Common myeloid progenitor, CD34-positive (primary cell): ENCODE data around the gene TSPEAR.

ENCODE experiments used
- CTCF ChIA-PET: fragments of 350-600 bp; sonication (Branson Sonifier 250); formaldehyde crosslinking; loops from one replicate; lab custom pipeline; 2021; ENCODE audit warnings: antibody characterized with exemption; lab: Charles Lee
- POLR2A ChIA-PET: fragments of 350-600 bp; sonication (Branson Sonifier 250); formaldehyde crosslinking; loops from one replicate; lab custom pipeline; 2021; ENCODE audit warnings: antibody characterized with exemption; lab: Charles Lee
- DNase-seq, 3 donors: peaks; one replicate each; pipeline versions ENCODE4 v3.0.0 to v3.0.0-alpha.2; 2013
- H3K27ac ChIP-seq, 2 experiments: 1 replicate in 1 of 2; 2 replicates in 1 of 2; pipeline ENCODE4 v1.7.0; 2013; ENCODE audit warnings: inconsistent platforms in 2 of 2, low read length in 2 of 2, mild to moderate bottlenecking in 2 of 2, low read depth in 1 of 2, moderate library complexity in 1 of 2; ENCODE audit not compliant: severe bottlenecking in 2 of 2, insufficient read depth in 1 of 2, poor library complexity in 1 of 2
- H3K27me3 ChIP-seq, 5 experiments: replicated peaks in 2 of 5; 1 replicate in 3 of 5; 2 replicates in 2 of 5; pipeline versions ENCODE4 v1.6.1 to v1.7.0; 2013; ENCODE audit warnings: low read length in 4 of 5, mild to moderate bottlenecking in 2 of 5, moderate library complexity in 2 of 5, inconsistent platforms in 1 of 5; ENCODE audit not compliant: insufficient read depth in 5 of 5, control insufficient read depth in 4 of 5
- H3K36me3 ChIP-seq, 4 experiments: 1 replicate in 2 of 4; 2 replicates in 2 of 4; pipeline versions ENCODE4 v1.6.1 to v1.7.0; 2013; ENCODE audit warnings: low read length in 3 of 4, control low read depth in 1 of 4, mild to moderate bottlenecking in 1 of 4; ENCODE audit not compliant: control insufficient read depth in 4 of 4, insufficient read depth in 4 of 4
- H3K4me1 ChIP-seq, 4 experiments: 1 replicate in 3 of 4; 2 replicates in 1 of 4; pipeline versions ENCODE4 v1.6.1 to v1.7.1; 2013; ENCODE audit warnings: low read length in 3 of 4, mild to moderate bottlenecking in 3 of 4, control low read depth in 1 of 4, inconsistent platforms in 1 of 4, moderate library complexity in 1 of 4; ENCODE audit not compliant: control insufficient read depth in 4 of 4, insufficient read depth in 4 of 4; ENCODE audit errors: control extremely low read depth in 1 of 4
- H3K4me3 ChIP-seq, 7 experiments: 1 replicate in 4 of 7; 2 replicates in 3 of 7; pipeline versions ENCODE4 v1.5.1 to v1.7.0; 2013; ENCODE audit warnings: mild to moderate bottlenecking in 7 of 7, low read length in 6 of 7, moderate library complexity in 6 of 7, inconsistent platforms in 2 of 7, low read depth in 2 of 7, control low read depth in 1 of 7; ENCODE audit not compliant: insufficient read depth in 4 of 7, control insufficient read depth in 1 of 7; ENCODE audit errors: extremely low read depth in 1 of 7
- H3K9me3 ChIP-seq, 5 experiments: 1 replicate in 4 of 5; 2 replicates in 1 of 5; pipeline versions ENCODE4 v1.6.1 to v1.7.1; 2013; ENCODE audit warnings: low read length in 4 of 5, mild to moderate bottlenecking in 2 of 5, inconsistent platforms in 1 of 5, low read depth in 1 of 5, moderate library complexity in 1 of 5; ENCODE audit not compliant: control insufficient read depth in 4 of 5, insufficient read depth in 2 of 5; ENCODE audit errors: control extremely low read depth in 1 of 5
- WGBS: methylation state at CpG from one replicate; pipeline ENCODE4 v1.1.5; 2013; ENCODE audit not compliant: insufficient coverage; 5-methylcytosine and 5-hydroxymethylcytosine counted together

The TSPEAR gene

DNA sequence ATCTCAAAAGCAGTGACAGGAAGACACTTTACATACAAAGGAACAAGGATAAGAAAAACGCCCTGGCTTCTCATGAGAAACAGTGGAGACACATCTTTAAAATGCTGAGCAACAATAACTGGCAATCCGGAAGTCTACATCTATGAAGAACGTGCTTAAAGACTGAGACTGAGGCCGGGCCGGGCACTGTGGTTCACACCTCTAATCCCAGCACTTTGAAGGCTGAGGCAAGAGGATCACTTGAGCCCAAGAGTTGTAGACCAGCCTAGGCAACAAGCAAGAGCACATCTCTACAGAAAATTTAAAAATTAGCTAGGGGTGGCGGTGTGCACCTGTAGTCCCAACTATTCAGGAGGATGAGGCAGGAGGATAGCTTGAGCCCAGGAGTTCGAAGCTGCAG, 27.3 kb downstream of the TSPEAR start:
- Histone ChIP-seq H3K27me3 (peaks cover 0 to 4% (median 0%) of the 10 kb centered on the region in 5 experiments), H3K9me3 (no peaks in the 10 kb centered on the region), H3K4me3 (no peak overlapping the region), H3K4me1 (peaks cover 0 to 16% (median 10%) of the 10 kb centered on the region in 4 experiments), H3K36me3 (no peaks in the 10 kb centered on the region), H3K27ac (no peak overlapping the region)
- POLR2A ChIA-PET, result no interaction called here
- DNase-seq, result no peak
- CTCF ChIA-PET, result no interaction called here
- WGBS, result 83% methylated on average over 6 of the region's 7 CpGs

DNA sequence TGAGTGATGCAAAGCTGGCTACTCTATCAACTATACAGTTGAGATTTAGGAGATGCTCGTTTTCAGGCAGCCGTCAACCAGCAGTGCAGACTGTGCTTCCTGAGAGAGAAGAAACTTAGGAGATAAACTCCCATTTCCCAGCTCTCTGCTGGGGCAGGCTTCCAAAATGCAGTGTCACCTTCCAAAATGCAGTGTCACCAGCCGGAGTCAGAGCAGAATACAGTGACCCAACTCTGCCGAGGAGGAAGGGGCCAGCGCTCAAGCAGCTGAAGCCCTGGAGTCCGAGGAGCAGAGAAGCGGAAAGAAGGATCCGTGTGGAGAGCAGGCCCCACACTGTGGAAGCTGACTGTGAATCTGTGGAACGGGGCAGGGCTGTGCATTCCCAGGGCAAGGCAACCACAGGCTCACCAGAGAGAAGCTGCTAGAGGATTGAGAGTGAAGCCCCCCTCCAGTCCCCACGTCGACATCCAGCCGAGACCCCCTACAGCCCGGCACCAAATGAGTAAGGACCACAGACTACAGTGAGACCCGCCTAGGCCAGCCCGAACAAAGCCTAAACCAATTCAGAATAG, 28.7 kb downstream of the TSPEAR start:
- WGBS, result 88% methylated on average over 14 of the region's 15 CpGs
- POLR2A ChIA-PET, result no interaction called here

DNA sequence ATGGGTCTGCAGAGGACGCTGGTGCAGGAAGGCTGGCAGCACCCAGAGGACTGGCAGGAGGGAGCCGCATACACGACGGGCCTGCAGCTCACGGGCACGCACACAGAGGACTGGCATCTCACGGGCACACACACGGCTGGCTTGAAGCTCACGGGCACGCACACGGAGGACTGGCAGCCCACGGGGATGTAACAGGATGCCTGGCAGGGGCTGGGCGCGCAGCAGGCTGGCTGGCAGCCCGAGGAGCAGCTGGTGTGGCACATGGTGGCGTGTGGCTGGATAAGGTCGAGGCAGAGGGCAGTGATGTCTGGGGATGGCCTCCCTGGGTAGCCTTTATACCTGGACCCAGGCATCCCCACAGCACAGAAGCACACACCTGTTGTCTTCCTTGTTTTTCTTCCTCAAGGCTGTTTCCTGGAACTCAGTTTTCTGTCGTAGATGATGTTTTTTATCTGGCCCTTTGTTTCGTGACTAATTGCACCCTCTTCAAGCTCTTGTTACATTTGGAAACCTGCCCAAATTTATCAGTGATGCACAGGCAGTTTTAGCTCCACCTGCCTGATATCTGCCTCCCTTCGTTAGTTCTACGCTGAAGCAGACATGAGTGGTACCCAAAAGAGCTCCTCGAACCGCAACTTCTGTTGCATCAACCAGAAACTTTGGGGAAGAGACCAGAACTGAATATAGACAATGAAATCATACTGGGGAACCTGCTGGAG, 29.4 kb downstream of the TSPEAR start, which contains the start of gene KRTAP12-1:
Gene KRTAP12-1, minus strand, starts transcription at position 303 of the 719 bp plus-strand sequence. Its CDS starts 40 bp downstream, at position 263.
- Histone ChIP-seq H3K27ac (no peak within 1 kb of the TSS), H3K9me3 (peaks cover 0 to 2% (median 0%) of the 10 kb centered on the region in 5 experiments), H3K4me1 (peaks cover 0 to 13% (median 10%) of the 10 kb centered on the region in 4 experiments), H3K4me3 (no peak within 1 kb of the TSS), H3K27me3 (peaks cover 0 to 4% (median 1%) of the 10 kb centered on the region in 5 experiments), H3K36me3 (no peaks in the 10 kb centered on the region)
- ChIA-PET CTCF (no interaction called here), POLR2A (no interaction called here)
- DNase-seq, result no peak
- 80% methylated on average over 23 of the region's 23 CpGs for WGBS

More for the DNA sequence above, 28.7 kb downstream of the TSPEAR start:
- H3K36me3 ChIP-seq, result no peaks in the 10 kb centered on the region
- no peak overlapping the region for H3K4me3 ChIP-seq
- H3K4me1 ChIP-seq, result peaks cover 0 to 16% (median 10%) of the 10 kb centered on the region in 4 experiments
- CTCF ChIA-PET, result no interaction called here
- peaks cover 0 to 2% (median 0%) of the 10 kb centered on the region in 5 experiments for H3K9me3 ChIP-seq
- H3K27me3 ChIP-seq, result peaks cover 0 to 4% (median 2%) of the 10 kb centered on the region in 5 experiments
- no peak for DNase-seq
- no peak overlapping the region for H3K27ac ChIP-seq

DNA sequence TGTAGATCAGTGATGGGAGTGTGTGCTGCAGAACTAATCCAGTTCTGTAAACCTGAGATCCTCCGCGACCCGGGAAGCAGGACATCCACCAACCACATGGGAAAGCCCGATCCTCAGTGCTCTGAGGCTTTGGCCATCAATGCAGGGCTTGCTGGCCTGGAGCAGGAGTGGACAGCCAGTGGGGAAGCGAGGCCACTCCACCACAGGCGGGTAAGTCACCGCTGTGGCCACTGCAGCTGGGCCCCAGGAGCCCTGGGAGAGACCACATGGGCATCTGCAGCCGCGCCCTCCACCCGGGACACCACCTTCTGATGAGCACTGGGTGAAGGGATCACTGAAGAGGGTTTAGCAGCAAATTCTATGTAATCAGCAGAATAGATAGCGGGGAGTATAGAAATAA, 30.2 kb downstream of the TSPEAR start:
- no peak for DNase-seq
- Histone ChIP-seq H3K9me3 (peaks cover 0 to 6% (median 0%) of the 10 kb centered on the region in 5 experiments), H3K4me3 (no peak overlapping the region), H3K36me3 (no peaks in the 10 kb centered on the region), H3K27ac (no peak overlapping the region), H3K27me3 (peaks cover 0 to 4% (median 0%) of the 10 kb centered on the region in 5 experiments), H3K4me1 (peaks cover 0 to 5% (median 2%) of the 10 kb centered on the region in 4 experiments)
- POLR2A ChIA-PET, result no interaction called here
- 79% methylated on average over 7 of the region's 11 CpGs for WGBS
- CTCF ChIA-PET, result no interaction called here

DNA sequence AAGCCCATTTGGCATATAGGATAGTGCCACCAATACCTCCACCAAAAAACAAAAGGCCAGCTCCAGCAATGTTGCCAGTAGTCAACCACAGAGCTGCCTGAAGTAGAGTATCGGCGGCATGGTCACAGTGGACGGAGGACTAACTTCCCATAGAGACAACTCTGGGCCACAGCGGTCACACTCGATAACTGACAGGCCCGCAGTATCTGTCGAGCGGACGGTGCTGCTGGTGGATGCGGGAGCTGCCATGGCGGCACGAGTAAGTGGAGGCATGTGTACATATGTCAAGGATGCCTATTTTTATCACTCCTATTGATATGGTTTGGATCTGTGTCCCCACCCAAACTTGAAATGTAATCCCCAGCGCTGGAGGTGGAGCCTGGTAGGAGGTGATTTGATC, 33.5 kb downstream of the TSPEAR start:
- no peak for DNase-seq
- CTCF ChIA-PET, result no interaction called here

DNA sequence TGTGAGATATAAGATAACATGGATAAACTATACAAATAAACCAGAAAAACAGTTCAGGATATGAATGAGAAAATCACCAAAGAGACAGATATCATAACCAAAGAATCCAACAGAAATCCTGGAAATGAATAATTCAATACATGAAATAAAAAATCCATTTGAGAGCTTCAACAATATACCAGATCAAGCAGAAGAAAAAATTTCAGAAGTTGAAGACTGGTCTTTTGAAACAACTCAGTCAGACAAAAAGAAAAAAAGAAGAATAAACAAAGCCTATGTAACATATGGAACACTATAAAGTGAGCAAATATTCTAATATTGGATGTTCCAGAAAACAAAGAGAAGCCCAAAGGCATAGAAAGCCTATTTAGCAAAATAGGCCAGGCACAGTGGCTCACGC, 39.5 kb downstream of the TSPEAR start:
- CTCF ChIA-PET, result no interaction called here
- H3K27ac ChIP-seq, result no peak overlapping the region
- peaks cover 0 to 43% (median 12%) of the 10 kb centered on the region in 5 experiments for H3K9me3 ChIP-seq
- H3K27me3 ChIP-seq, result peaks cover 0 to 4% (median 0%) of the 10 kb centered on the region in 5 experiments
- WGBS, result no CpG with 5 or more reads among the region's 1 CpG
- DNase-seq, result no peak
- H3K36me3 ChIP-seq, result no peaks in the 10 kb centered on the region
- H3K4me1 ChIP-seq, result no peaks in the 10 kb centered on the region
- POLR2A ChIA-PET, result no interaction called here
- H3K4me3 ChIP-seq, result no peak overlapping the region

More for the DNA sequence above, 33.5 kb downstream of the TSPEAR start:
- POLR2A ChIA-PET, result no interaction called here
- no peak overlapping the region for H3K4me3 ChIP-seq
- H3K27me3 ChIP-seq, result peaks cover 0 to 5% (median 0%) of the 10 kb centered on the region in 5 experiments
- no peaks in the 10 kb centered on the region for H3K4me1 ChIP-seq
- peaks cover 0 to 15% (median 0%) of the 10 kb centered on the region in 5 experiments for H3K9me3 ChIP-seq
- H3K36me3 ChIP-seq, result no peaks in the 10 kb centered on the region
- no peak overlapping the region for H3K27ac ChIP-seq
- WGBS, result 96% methylated on average over 12 of the region's 13 CpGs
